Cardiac septum (tissue), 1 donor: ENCODE measurements around the gene CCL2. TPM values are rescaled to one million over a fixed set of nuclear protein-coding genes. Genes with fewer than 3 reads are reported as not detected.

Experiments
- DNase-seq: peaks from one replicate; pipeline ENCODE4 v3.0.0-alpha.2; 2020; ENCODE audit warnings: low spot score
- intact Hi-C: fragments of 100-400 bp; cut with DNase I; formaldehyde crosslinking; loops from one replicate; pipeline ENCODE4 v1.14.0; 2022
- total RNA-seq: library from RNA; stranded (reverse); fragmentation: NEBNext Ultra II Directional; extraction: Animal tissue kit (Norgen Biotek cat#: 25700); gene quantifications from one replicate; pipeline ENCODE4 v1.2.1, GENCODE V29; 2021
- donor health status: DM: no; HTN: no; CAD: no.

Gene CCL2
- total RNA-seq, 1 donor from 2014 or later, result 42.3 TPM

DNA sequence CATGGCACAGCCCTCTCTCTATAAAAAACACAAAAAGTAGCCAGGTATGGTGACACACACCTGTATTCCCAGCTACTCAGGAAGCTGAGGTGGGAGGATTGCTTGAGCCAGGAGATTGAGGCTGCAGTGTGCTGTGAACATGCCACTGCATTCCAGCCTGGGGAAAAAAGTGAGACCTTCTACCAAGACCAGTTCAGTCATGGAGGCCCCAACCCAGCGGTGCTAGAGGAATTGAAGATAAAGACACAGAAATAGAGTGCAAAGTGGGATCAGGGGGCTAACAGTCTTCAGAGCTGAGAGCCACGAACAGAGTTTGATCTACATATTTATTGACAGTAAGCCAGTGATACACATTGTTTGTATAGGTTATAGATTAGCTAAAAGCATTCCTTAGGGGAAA lies 48.5 kb downstream of the CCL2 start:
- intact Hi-C loops, result no loop called here
- no peak for DNase-seq

DNA sequence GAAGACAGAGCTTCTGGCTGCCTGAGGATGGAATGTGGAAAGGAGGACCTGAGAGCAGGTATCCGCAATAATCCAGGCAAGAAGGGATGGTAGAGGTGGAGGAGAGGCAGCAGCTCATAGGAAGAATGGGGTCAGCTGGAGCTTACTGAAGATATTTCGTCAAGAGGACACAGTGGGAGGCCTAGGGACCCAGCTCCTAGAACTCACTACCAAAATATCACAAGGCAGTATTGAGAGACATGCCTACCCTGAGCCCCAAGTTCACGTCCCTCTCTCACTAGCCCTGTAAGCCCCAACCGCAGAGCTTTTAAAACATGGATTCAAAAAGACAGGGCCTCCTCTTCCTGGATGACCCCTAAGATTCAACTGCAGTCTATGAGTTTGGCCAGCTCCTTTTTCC lies 50.0 kb downstream of the CCL2 start:
- intact Hi-C loops, result loop anchor here (5.0 kb wide), 1 partner anchor 53 kb away; no protein-coding TSS in a partner anchor
- no peak for DNase-seq

DNA sequence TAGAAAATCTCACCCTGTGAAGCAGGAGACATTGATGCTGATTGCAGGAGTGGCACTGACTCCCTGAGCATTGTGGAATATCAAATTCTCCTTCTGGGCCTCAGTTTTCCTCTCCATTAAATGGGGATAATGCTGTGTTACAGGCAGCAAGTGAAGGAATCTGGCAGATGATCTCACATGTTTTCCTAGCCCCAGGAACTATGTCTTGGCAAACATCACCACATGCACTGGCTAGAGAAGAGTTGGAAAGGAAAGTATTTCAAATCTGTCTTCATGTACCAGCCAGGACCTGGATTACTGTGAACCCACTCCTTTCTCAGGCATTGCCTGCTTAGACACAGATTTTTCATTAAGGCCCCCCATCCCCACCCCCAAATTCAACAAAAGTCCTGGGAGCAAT lies 50.5 kb downstream of the CCL2 start:
- no peak for DNase-seq
- intact Hi-C loops, result loop anchor here (1.0 to 5.0 kb wide), 3 partner anchors 53 to 105 kb away; no protein-coding TSS in a partner anchor

DNA sequence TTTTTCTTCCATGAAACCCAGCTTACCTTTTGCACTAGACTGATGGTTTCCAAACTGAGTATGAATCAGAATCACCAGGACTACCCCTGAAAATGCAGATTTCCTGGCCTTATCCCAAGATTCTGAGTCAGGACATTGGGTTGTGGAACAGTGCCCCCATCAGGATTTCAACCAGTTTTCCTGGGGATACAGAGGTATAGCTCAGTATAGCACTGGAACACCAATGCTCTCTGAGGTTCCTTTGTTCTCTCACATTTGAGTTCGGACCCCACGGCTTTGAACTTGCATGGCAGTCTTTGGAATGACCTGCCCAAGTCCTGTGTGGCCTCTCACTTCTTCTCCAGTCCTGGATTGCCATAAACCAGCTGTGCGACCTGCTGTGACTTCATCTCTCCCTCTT lies 51.4 kb downstream of the CCL2 start:
- no peak for DNase-seq
- intact Hi-C loops, result loop anchor here (1.0 to 5.0 kb wide), 3 partner anchors 54 to 106 kb away; no protein-coding TSS in a partner anchor

Other genes with a start within 250 kb of the CCL2 start
- not detected for gene CCL7, start 14.9 kb downstream of the CCL2 start, total RNA-seq
- 3.2 TPM for gene CCL11, start 30.5 kb downstream of the CCL2 start, total RNA-seq
- gene CCL8, start 64.2 kb downstream of the CCL2 start, total RNA-seq, result 1.9 TPM
- gene CCL13, start 101.2 kb downstream of the CCL2 start, total RNA-seq, result 0.97 TPM
- not detected for gene CCL1, start 107.9 kb downstream of the CCL2 start, total RNA-seq